Testis (tissue), 2 donors: ENCODE results near the gene ODAM.

Source experiments
- POLR2A ChIP-seq: fragments of 450-650 bp; IDR thresholded peaks from one replicate; pipeline ENCODE4 v1.6.1; 2017; ENCODE audit warnings: antibody characterized with exemption, mild to moderate bottlenecking, moderate library complexity
- TF ChIP-seq, protein P1 (sequence below), 3 experiments: fragments of 450-650 bp in 2 of 3; fragments of 200-600 bp in 1 of 3; sonication (generic) in 1 of 3; IDR thresholded peaks; one replicate each; pipeline ENCODE4 v1.5.1; 2016 to 2019; ENCODE audit warnings: antibody characterized with exemption in 3 of 3, mild to moderate bottlenecking in 2 of 3, moderate library complexity in 1 of 3

DNA sequence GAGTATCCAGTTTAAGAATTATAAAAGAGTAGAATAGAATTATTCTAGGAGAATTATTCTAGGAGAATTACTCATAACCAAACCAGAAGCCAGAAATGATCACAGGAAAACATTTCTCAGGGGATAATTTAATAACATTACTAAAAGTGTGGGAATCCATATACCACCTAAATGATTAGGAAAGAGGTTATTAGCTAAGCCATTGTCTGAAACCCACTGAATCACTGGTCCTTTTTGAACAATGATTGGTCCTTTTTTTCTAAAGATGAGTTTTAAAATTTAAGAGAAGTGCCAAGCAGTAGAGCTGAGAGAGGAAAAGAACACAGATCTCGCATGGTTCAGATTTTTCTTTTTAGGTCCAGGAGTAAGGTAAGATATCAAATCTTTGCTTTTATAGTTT lies at the start of gene ODAM:
- TF ChIP-seq, protein P1, sequence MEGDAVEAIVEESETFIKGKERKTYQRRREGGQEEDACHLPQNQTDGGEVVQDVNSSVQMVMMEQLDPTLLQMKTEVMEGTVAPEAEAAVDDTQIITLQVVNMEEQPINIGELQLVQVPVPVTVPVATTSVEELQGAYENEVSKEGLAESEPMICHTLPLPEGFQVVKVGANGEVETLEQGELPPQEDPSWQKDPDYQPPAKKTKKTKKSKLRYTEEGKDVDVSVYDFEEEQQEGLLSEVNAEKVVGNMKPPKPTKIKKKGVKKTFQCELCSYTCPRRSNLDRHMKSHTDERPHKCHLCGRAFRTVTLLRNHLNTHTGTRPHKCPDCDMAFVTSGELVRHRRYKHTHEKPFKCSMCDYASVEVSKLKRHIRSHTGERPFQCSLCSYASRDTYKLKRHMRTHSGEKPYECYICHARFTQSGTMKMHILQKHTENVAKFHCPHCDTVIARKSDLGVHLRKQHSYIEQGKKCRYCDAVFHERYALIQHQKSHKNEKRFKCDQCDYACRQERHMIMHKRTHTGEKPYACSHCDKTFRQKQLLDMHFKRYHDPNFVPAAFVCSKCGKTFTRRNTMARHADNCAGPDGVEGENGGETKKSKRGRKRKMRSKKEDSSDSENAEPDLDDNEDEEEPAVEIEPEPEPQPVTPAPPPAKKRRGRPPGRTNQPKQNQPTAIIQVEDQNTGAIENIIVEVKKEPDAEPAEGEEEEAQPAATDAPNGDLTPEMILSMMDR (IDR thresholded peaks at IDR 0.05): no peak
- TF ChIP-seq POLR2A: no peak
